GM12801 (cell line): ENCODE results near the gene SMPD3.

Experiments used
- CTCF ChIP-seq: IDR thresholded peaks from one replicate; pipeline ENCODE4 v1.5.1; 2011; ENCODE audit warnings: control low read depth; ENCODE audit not compliant: insufficient read length; ENCODE audit errors: extremely low read depth

The SMPD3 gene

DNA sequence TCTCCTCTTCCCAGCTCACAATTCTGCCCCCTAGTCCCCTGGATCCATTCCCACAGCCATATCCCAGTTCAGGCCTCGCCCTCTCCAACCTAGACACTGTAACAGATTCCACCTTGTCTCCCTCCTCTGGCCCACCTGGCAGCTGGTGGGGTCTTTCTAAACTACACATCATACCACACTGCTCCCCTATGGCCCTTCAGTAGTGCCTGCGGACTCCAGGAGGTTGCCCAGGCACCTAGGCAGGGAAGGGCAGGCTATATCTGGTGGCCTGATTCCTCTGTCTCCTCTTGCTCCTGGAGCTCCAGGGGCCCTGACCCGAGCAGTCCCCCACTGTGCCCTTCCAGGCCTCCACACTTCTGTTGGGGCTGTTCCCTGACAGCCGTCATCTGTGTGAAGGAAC lies 64.5 kb downstream of the SMPD3 start:
- TF ChIP-seq CTCF: no peak

- TF ChIP-seq CTCF: no peak
These were observed 66.0 kb downstream of the SMPD3 start for GRCh38 chr16:68382296-68382718.

DNA sequence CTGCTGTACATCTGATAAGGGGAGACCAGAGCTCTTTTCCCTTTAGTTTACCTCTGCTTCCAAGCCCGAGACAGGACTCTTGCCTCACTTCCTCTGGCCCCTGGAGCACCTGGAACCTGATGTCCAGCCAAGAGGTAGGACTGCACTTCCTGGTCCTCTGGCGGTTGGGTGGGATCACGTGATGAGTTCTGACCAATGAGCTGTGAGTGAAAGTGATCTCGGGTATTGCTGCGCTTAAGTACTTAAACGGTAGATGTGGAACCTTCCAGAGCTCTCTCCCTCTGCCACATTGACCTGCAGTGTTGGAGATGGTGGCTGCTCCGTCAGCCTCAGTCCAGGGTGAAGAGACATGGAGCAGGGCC lies 67.0 kb downstream of the SMPD3 start:
- TF ChIP-seq CTCF: no peak

DNA sequence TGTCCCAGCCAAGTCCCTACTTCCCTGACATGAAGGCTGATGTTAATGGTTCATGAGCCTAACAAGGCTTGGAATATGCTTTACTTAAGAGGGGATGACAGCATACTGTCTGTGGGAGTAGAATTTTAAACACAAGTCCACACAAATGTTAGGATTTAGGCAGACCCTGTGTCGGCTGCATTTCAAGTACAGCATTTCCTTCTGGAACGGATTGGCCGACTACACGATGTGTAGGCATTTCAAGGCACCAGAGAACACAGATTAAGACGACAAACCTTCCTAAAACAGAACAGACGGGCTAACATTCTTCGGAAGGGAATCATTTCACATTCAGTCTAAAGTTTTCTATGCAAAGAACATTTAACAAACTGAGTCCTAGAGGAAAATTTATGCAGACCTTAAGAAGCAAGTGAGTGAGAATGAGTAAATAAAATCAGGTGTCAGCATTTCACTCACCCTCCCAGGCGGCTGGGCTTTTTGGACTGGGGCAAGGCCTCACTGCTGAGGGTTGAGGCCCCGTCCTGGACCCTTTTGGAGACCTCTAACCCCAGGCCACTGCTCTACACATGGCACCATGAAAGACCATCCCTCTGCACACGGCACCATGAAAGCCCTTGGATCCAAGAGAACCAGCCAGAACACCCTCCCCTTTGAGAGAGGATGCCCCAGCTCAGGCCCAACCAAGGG lies 67.5 kb downstream of the SMPD3 start:
- TF ChIP-seq CTCF: no peak

GRCh38 chr16:68380348-68380670 lies 68.0 kb downstream of the SMPD3 start:
- no peak for TF ChIP-seq CTCF

DNA sequence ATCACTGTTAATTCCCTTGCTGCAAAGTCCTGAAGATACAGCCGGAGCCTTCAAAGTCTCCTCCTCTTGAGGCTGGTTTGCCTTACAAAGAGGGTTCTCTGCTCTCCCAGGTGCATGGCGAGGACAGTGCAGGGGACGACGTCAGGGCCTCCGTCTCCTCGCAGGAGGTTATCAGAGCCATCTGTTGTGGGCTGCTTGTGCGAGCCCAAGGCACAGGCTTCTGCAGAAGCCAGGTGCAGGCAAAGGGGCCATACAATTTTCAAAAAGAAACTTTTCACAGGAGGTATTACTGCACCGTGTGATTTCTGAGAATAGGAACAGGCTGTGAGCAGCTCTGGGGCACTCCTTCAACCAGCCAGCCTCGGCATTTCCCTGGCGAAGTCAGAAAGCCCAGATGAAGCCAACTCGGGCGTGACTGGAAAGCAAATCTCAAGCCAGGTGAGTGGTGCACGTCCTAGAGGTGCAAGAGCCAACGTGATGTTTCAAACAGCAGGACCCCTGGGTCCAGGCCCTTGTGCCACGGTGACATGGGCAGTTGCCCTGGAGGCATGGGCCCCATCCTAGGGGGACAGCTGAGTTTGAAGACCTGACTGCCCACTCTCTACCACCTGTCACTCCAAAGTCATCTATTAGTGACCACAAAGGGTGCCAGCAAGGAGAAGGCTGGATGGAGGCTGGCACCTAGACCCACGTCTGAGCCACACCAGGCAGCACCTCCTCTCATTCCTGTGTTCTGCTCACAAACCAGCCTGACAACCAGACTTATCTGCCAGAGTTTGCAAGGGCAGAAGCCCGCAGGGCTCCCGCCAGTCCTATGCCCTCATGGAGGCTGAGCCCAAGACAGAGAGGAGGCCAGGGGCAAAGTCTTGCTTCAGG lies 68.6 kb downstream of the SMPD3 start:
- TF ChIP-seq CTCF: no peak

DNA sequence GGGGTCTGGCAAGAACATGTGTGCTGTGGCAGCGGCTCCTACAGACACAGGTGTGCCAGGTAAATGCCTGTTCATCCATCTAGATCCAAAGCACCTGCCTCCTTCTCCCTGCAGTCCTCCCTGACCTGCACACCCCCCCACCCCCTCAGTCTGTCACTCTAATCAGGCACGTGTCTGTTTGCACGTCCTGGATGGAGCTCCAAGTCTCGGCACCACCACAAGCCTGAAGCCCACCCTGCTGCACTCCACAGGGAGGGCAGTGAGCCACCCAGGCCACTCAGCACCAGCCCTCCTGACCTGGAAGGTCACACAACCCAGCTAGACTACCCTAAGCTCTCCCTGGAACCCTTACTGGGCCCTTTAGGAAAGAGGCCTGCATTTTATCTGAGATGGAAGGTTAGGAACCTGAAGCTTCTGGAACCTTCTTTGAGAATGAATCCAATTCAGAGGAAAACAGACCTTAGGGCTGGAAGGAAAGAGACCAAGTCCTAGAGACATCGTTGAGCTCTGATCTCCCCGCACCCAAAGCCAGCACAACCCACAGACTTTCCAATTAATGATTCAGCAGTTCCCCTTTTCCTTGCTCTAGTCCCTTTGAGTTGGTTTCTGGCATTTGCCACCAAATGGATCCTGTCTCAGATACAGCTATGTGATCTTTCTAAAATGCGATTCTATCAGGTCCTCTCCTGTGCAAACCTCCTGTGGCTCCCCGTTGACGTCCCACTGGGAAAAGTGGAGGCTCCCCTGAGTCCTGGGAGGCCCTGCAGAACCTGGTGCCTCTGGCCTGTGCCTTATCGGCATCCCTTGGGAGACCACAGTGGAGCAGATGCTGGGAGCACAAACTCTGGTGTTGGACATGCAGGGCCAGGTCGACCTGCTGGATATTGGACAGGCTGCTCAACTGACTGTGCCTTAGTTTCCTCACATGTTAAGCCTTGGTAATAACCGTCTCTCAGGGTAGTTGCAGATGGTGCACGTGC lies 69.6 kb downstream of the SMPD3 start:
- no peak for TF ChIP-seq CTCF
